Esophagus muscularis mucosa (tissue), 3 donors: ENCODE measurements around the gene HOXB8.

Source experiments
- CTCF ChIP-seq, 3 experiments: fragments of 200-600 bp in 2 of 3; fragments of 450-650 bp in 1 of 3; sonication (generic) in 2 of 3; IDR thresholded peaks; one replicate each; pipeline ENCODE4 v1.5.1; 2017 to 2019; ENCODE audit warnings: antibody characterized with exemption in 3 of 3, mild to moderate bottlenecking in 2 of 3, moderate library complexity in 1 of 3
- EP300 ChIP-seq: sonication (generic); formaldehyde crosslinking; IDR thresholded peaks from one replicate; pipeline ENCODE4 v1.6.1; 2017; ENCODE audit warnings: antibody characterized with exemption

- no peak for TF ChIP-seq CTCF (IDR thresholded peaks at IDR 0.05)
- TF ChIP-seq EP300, result no peak
These were observed 13.3 kb downstream of the HOXB8 start for GRCh38 chr17:48601539-48602425.
